DMS153 (cell line): ENCODE data around the gene UTF1.
A peak's percentile ranks its signal among the peaks of the same experiment; 100 is the strongest.
"Not testable (repeated sequence)": the region's sequence is repeated elsewhere in the genome, so short reads cannot be mapped to it uniquely, and the experiment has no call there.

Experiments
- DNase-seq: peaks from one replicate; lab custom pipeline; 2025; lab: John Stamatoyannopoulos, UW

Gene UTF1

GRCh38 chr10:133265052-133265451, 35.0 kb downstream of the UTF1 start:
- not testable (repeated sequence) for DNase-seq

- no peak for DNase-seq
Measured at GRCh38 chr10:133266056-133266795, 36.2 kb downstream of the UTF1 start.

DNA sequence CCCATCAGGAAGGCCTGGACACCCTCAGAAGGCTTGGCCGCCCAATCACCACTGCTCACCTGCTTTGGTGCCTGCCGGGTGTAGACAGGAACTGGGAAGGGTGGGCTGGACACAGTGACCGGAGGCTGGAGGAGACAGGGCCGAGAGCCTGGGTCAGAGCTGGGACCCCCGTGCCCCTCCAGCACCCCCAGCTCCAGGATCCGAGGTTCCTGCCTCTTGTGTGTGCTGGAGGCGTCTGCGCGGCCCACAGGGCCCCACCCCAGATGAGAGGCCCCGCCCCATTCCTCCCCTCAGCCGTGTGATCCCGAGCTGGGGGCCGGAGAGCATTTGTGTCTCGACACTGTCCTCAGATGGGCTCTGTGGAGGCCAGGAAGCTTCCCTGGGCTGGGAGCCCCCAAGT, 37.3 kb downstream of the UTF1 start:
- DNase-seq = no peak

DNA sequence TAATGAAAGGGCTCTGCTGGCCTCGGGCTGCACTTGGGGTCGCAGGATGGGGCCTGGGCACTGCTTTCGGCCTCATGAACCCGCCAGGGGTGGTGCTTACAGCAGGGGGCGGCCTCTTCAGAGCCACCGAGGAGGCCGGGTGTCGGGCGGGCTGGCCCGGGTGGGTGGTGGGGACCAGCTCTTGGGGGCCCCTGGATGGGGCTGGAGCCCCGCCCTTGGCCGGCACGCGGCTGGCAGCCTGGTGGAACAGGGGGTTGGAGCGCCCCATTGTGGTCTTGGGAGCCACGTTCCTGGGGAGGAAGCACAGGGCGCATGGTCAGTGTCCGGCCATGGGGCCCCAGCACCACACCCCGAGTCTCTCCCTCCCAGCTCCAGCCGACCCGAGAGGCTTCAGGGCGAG, 37.8 kb downstream of the UTF1 start:
- no peak for DNase-seq

DNA sequence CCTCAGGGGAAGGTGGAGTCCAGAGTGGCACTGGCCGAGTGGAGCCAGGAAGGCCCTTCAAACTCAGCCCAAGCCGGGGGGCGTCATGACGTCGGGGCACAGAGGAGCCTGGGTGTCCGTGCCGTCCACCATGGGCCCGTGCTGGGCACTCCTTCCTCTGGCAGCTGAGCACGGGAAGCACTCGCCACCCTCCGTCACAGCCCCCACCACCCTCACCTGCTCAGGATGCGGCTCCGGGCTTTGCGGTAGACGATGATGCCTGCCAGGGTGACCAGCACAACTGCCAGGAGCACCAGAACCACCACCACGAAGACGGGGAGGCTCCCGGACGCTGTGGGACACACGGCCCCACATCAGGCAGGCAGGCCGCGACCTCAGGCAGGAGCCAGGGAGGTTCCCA, 38.5 kb downstream of the UTF1 start:
- DNase-seq = no peak

GRCh38 chr10:133269367-133269766, 39.4 kb downstream of the UTF1 start:
- no peak for DNase-seq

- DNase-seq = no peak
Measured at GRCh38 chr10:133270204-133270603, 40.2 kb downstream of the UTF1 start.

GRCh38 chr10:133270773-133271297, 40.8 kb downstream of the UTF1 start:
- DNase-seq = no peak

GRCh38 chr10:133271521-133272300, 41.7 kb downstream of the UTF1 start:
- no peak for DNase-seq

DNA sequence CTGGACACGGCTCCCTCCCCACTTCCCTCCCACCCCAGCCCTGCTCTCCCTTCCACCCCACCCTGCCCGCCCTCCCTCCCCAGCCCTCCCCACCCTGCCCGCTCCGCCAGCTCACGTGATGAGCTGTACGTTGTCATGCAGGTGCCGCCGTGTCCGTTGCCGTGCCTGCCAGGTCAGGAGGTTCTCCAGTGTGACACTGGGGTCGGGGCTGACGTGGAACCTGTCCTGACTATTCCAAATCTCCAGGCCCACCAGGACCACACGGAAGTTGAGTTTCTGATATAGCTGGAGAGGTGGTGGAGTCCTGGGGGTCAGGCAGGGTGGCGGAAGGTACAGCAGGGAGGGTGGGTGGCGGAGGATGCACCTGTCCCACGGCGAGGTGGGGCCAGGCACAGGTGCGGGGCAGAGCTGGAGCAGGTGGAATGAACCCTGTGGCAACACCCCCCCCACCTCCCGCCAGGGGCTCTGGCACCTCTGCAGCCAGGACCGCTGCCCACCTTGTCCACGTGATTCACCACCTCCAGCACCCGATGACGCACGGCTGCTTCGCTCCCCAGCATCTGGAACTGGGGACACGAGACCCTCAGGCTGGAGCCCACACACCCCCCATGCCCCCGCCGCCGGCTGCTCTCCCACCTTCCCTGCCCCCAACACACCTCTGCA, 42.4 kb downstream of the UTF1 start:
- DNase-seq = no peak

DNA sequence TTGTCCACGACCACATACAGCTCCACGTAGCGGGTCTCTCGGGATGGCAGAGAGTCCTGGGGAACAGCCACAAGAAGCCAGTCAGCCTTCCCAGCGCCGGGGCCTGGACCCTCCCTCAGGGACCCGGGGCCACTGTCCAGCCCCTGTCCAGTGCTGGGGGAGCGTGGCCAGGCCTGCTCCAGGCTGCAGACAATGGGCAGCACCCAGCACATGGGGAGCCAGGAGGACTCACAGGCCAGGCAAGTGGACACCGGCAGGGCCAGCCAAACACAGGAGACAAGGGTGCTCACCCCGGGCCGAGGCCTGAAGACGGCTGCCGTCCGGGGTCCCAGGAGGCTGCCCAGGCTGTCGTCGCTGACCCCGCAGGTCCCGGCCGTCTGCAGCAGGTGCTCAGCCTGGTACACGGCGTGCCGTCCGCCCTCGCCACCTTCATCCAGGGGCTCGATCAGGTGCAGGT, 43.0 kb downstream of the UTF1 start:
- DNase-seq = no peak

GRCh38 chr10:133273534-133274143, 43.6 kb downstream of the UTF1 start:
- DNase-seq = no peak

- DNase-seq = no peak
Measured at GRCh38 chr10:133274751-133275683, 45.0 kb downstream of the UTF1 start.

DNA sequence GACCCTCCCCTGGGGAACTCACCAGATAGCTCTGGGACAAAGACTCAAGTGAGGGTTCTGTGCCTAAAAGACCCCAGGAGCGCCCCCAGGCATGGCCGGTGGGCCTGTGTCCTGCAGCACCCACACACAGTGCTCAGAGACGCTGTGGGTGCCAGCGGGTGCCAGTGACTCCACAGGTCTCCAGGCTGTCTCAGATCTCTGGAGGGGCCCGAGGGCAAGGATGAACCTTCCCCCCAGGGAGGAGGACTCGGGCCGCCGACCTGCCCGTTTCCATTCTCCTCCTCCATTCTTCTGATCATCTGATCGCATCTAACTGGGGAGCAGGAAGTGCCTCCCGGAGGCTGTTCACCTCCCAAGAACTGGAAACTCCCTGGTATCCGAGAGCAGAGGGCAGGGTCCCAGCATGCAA, 45.7 kb downstream of the UTF1 start:
- no peak for DNase-seq

- no peak for DNase-seq
Measured at GRCh38 chr10:133276100-133276434, 46.0 kb downstream of the UTF1 start.

- no peak for DNase-seq
Measured at GRCh38 chr10:133276435-133277201, 46.6 kb downstream of the UTF1 start, which contains the start of gene ADAM8. Gene ADAM8 (minus strand): TSS chr10:133276868. CDS start chr10:133276817, 51 bp downstream.

DNA sequence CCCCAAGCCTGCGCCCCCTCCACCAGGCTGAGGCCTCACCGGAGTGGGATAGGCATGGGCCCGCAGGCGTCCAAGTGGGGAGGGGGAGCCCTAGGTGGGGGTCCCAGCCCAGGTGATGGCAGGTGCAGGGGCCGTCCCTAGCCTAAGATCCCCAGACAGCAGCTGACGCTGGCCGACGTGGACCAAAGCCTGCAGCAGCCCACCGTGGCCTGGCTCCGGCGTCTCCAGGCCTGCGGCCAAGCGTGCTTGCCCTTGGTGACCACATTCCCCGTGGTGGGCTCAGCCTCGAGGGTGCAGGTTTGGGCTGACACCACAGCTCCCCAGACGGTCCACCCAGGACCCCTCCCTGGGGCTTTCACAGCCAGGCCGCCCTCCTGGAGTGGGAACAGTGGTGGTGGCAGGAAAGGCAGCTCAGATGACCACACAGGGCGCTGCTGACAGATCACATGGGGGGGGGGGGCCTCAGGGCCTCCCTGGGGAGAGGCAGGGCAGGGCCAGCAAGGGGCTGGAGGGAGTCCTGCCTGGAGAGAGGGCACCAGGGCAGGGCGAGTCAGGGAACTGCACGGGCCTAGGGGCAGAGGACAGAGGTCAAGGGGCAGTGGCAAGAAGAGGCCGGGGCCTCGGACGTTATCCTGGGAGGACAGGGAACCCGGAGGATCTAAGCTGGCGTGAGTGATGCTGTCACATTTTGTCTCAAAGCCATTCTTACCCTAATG, 47.4 kb downstream of the UTF1 start:
- DNase-seq = no peak

DNA sequence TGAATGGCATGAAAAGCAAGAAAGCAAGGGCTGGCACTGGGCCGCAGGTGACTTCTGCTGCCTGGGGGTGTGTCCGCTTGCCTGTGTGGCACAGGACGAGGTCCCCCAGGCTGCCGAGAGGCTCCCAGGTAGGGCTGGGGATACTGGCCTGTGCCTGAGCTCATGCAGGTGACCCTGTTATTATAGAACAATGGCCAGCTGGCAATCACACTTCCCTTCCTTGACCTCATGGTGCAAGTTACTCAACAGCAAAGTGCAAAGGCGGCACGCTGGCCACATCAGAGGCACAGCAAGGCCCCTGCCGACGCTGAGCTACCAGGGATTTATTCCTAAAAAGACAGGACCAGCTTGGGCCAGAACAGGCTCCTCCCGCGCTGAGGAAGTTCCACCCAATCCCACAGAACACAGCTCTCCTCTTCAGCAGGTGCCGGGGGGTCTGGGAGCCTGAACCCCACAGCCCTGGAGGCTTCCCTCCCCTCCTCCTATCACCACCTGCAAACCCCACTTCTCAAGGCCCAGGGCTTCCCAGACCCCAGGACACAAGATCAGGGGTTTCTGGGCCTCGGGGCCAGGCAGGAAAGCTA, 48.1 kb downstream of the UTF1 start:
- DNase-seq = no peak

- DNase-seq = peak; percentile 40
Measured at GRCh38 chr10:133278577-133279265, 48.7 kb downstream of the UTF1 start.
